GM12874 (cell line): ENCODE measurements around the gene NPPA.

Experiments
- TF ChIP-seq, protein P1 (sequence below): IDR thresholded peaks from 2 replicates; pipeline ENCODE4 v1.5.1; 2011; ENCODE audit warnings: low read depth, mild to moderate bottlenecking, control low read depth, low read length, moderate library complexity; ENCODE audit not compliant: insufficient read depth

Gene NPPA

DNA sequence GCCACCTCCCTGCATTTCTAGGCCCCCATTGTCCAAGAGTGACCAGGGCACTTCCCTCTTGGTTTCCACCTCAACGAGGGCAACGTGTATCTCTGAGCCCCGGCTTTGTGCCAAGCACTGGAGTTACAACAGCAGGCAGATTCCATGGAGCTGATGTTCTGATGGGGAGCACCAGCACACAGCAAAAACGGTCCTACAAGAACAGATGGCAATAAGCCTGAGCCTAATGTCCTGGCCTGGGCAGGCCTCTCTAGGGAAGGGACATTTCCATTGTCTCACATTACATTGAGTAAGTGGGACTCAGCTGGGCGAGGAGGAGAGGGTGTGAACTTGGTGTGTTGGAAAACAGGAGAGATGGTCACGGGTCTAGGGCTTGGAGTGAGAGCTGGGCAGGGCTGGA is 38.3 kb upstream of the NPPA start:
- TF ChIP-seq, protein P1, sequence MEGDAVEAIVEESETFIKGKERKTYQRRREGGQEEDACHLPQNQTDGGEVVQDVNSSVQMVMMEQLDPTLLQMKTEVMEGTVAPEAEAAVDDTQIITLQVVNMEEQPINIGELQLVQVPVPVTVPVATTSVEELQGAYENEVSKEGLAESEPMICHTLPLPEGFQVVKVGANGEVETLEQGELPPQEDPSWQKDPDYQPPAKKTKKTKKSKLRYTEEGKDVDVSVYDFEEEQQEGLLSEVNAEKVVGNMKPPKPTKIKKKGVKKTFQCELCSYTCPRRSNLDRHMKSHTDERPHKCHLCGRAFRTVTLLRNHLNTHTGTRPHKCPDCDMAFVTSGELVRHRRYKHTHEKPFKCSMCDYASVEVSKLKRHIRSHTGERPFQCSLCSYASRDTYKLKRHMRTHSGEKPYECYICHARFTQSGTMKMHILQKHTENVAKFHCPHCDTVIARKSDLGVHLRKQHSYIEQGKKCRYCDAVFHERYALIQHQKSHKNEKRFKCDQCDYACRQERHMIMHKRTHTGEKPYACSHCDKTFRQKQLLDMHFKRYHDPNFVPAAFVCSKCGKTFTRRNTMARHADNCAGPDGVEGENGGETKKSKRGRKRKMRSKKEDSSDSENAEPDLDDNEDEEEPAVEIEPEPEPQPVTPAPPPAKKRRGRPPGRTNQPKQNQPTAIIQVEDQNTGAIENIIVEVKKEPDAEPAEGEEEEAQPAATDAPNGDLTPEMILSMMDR: no peak

DNA sequence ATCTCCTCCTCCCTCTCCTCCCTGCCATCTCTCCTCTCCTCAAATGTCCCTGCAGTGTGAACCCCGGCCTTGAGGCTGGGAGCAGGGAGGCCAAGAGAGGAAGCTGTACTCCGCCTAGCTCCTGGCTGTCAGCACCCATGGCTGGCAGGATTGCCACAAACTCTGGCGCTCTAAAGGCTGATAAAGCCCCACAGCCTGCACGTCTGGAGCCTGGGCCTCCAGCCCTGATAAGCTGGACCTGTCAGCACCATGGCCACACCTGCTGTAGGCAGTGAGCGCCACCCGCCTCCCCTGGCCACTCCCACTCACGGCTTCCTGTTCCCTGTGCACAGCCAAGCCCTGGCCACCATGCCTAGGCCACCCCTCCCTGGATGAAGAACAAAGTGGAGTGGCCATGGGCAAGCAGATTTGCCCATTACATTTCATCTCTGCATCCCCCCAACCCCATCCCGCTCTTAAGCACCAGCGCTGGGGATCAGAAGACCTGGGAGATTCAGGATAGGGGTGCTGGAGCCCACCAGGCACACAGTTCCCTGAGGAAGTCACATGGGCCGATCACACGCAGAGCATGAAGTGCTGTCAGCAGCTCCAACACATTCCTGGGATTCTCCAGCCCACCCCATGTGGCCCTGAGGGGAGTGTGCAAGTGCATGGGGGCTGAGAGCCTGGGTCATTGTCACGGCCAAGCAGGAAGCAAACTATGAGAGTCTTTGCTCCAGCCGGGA is 35.4 kb upstream of the NPPA start:
- TF ChIP-seq, protein P1: no peak

DNA sequence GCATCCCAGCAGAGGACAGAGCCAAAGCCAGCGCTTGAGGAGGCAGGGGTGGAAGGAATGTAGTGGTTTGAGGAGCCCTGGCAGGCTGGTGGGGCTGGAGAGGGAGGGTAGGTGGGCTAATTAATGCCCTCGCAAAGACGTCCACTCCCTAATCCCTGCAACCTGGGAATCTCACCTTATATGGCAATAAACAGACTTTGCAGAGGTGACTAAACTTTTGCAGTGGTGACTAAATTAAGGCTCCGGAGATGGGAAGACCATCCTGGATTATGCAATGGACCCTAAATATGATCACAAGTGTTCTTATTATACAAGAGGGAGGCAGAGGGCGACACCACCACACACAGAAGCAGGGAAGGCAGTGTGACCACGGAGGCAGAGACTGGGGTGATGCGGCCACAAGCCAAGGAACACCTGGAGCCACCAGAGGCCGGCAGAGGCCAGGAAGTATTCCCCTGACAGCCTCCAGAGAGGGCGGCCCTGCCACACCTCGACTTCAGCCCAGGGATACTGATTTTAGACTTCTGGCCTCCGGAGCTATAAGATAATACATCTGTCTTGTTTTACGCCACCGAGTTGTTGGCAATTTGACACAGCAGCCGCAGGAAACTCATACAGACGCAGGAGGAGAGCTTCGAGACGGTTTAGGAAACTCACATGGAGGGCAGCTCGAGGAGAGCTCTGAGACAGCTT is 34.3 kb upstream of the NPPA start:
- TF ChIP-seq, protein P1: no peak

DNA sequence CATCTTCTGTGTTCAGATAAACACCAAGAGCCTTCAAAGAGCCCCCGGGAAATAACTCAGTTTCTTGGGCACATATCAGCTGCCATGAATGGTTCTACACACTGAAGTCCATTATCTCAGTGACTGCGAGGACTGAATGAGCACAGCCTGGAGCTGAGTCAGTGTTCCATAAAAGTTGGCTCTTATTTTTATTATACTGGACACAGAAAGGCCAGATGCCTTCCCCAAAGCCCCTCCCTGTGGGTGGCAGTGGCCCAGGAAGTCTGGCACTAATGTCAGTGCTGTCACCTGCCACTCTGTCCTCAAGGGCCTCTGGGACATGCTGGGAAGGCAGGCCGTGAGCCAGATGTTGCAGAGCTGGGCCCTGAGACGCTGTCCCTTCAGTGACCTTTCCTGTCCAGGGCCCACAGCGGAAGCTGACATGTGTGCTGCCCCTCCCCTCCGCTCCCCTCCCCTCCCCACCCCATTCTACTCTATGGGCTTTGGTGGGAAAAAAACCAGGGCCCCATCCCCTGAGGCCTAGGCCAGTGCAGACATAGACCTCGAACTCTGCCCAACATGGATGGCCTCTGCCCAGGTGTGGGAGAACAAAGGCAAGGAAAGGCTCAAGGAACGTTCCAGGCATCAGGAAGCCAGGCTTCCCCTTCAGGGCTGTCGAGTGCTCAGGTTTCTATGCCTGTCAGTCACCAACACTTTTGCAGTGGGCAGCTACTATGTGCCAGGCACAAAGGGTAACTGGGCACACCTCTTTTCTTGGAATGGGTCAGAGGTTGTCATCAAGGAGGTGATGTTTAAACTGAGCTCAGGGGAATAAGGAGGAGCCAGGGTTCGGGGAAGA is 33.5 kb upstream of the NPPA start:
- TF ChIP-seq, protein P1: no peak

DNA sequence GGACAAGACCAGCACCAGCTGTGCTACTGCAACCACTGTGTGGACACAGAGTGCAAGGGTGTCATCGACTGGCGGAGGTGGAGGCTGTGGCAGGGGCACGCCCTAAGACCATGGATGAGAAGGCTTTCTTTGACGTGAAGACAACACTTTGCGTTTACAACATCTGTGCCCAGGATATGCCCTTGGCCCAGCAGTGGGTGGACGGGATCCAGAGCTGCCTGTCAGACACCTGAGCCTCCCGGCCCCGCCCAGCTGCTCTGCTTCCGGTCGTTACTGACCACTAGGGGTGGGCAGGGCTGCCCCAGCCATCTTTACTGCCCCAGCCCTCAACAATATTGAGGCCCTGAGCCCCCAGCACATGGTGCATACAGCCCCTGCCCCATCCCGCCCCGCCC is 32.6 kb upstream of the NPPA start:
- TF ChIP-seq, protein P1: no peak

DNA sequence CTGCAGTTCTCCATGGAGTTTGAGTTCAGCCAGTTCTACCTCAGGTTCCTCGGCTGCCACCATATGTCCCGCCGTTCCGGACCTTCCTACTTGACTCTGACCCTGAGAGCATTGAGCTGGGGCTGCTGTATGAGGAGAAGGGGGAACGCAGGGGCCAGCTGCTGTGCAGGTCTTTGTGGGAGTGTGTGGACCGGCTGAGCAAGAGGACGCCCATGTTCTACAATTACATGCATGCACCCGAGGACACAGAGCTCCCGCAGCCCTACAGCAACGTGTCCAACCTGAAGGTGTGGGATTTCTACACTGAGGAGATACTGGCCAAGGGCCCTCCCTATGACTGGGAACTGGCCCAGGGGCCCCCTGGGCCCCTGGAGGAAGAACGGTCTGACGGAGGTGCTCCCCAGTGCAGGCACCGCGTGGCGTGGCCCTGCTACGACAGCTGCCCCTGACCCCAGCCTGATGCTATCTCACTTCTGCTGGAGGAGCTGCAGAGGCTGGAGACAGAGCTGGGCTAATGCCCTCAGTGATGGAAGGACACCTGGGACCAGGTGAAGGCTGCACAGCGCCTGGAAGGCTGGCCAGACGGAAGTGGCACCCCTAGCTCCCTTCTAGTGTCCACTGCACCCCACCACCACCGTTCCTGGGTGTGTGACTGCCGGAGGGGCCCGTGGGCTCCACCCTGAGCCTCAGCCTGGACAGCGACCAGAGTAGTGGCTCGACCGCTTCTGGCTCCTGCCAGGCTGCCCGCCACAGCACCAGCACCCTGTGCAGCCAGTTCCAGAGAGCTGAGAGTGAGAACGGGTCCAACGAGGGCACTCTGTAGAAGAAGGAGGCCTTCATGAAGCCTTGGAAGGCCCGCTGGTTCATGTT is 32.0 kb upstream of the NPPA start:
- TF ChIP-seq, protein P1: no peak
